ENCODE measurements around the gene PEX14. TPM values are rescaled to one million over a fixed set of nuclear protein-coding genes. Genes with fewer than 3 reads are reported as not detected.

Gene PEX14
- total RNA-seq, 1 donor from 2014 or later = 7.6 TPM

GRCh38 chr1:10631811-10632593 lies 157.3 kb downstream of the PEX14 start:
- DNase-seq (ENCODE audit: low read depth in 2 of 2) = no peak

- no peak for DNase-seq (ENCODE audit: low read depth in 2 of 2)
Observed at GRCh38 chr1:10632691-10633090, 157.9 kb downstream of the PEX14 start.

GRCh38 chr1:10633416-10633815 lies 158.7 kb downstream of the PEX14 start:
- no peak for DNase-seq (ENCODE audit: low read depth in 2 of 2)

- DNase-seq (ENCODE audit: low read depth in 2 of 2) = no peak
Observed at GRCh38 chr1:10634075-10634427, 159.3 kb downstream of the PEX14 start.

DNA sequence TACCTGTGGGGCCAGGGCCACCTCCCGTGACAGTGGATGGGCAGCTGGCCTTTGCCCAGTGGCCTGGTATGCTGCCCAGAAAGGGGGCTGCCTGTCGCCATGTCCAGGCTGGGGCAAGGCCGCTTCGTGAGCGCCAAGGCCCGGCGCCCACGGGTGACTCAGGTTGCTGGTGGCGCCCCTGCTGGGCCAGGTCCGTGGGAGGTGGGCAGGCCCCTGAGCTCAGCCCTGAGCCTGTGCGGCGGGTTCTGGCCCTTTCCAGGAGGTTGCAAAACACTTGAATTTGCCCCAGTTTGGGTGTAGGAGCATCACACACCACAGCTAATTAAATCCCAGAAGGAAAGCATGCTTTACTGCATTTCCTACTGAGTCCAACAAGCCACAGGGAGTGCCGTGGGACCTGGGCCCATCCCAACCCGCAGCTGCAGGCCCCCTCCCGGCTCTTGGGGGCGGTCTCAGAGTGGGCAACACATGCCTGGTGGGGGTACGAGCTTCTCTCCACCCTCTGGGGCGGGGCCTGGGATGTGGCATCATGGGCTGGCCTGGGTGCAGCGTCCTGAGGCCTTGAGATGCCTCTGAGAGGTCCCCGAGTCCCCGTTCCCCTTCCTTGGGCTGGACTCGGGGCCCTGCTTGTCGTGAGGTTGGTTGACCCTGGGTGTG lies 159.8 kb downstream of the PEX14 start:
- DNase-seq (ENCODE audit: low read depth in 2 of 2) = no peak

DNA sequence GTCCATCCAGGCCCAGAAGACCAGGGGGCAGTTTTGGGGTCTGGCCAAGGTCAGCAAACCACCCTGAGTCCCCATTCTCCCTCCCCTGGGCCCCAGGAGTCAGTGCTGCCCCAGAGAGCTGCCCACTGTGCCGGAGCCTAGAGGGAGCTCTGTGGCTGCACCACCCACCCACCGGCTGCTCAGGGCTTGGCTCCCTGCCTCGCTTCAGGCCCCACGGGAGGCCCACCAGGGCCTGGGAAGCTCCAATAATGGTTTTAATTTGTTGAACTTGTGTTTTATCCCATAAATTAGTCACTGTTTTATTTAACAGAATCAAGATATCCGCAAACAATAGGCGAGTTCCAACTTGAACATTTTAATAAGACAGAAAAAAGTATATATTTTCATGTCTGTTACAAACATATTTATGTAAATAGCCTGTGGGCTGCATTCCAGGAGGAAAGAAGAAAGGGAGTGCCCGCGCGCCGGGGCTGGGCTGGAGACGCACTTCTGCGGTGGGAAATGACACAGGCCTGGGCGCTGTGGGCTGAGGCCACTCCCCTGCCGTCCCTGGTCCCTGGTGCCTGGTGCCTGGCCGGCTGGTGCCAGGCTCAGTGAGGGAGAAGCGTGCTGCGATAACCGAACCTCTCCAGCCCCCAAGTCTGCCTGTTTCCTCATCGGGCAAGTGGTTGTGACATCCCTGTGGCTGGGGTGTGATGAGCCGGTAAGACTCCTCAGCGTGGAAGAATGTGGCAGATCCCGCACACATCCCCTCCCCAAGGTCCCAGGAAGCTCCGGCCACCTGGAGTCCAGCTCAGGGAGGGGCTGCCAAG lies 160.5 kb downstream of the PEX14 start:
- no peak for DNase-seq (ENCODE audit: low read depth in 2 of 2)

GRCh38 chr1:10635992-10636391 lies 161.2 kb downstream of the PEX14 start:
- no peak for DNase-seq (ENCODE audit: low read depth in 2 of 2)

- DNase-seq (ENCODE audit: low read depth in 2 of 2) = no peak
Observed at GRCh38 chr1:10637400-10637799, 162.7 kb downstream of the PEX14 start.

GRCh38 chr1:10637834-10638558 lies 163.2 kb downstream of the PEX14 start:
- no peak for DNase-seq (ENCODE audit: low read depth in 2 of 2)

DNA sequence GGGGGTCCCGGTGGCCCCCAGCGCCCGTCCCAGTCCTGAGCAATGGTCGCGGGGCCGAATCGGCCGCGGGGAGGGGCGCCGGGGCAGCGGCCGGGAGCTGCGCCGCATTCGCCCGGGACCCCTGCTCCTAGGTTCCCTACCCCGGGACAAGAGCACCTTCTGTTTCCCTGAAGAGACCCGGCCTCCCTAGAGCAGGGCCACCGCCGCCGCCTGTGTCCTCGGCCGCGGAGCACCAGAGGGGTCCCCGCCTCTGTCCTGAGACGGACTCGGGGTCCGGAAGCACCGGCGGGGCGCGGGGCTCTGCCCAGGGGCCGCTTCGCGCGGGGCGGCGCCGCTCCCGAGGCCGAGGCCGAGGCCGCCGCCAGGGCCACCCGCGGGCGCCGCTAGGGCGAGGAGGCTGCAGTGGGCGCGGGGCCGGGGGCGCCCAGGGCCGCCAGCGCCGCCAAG lies 163.8 kb downstream of the PEX14 start:
- DNase-seq (ENCODE audit: low read depth in 2 of 2) = no peak

DNA sequence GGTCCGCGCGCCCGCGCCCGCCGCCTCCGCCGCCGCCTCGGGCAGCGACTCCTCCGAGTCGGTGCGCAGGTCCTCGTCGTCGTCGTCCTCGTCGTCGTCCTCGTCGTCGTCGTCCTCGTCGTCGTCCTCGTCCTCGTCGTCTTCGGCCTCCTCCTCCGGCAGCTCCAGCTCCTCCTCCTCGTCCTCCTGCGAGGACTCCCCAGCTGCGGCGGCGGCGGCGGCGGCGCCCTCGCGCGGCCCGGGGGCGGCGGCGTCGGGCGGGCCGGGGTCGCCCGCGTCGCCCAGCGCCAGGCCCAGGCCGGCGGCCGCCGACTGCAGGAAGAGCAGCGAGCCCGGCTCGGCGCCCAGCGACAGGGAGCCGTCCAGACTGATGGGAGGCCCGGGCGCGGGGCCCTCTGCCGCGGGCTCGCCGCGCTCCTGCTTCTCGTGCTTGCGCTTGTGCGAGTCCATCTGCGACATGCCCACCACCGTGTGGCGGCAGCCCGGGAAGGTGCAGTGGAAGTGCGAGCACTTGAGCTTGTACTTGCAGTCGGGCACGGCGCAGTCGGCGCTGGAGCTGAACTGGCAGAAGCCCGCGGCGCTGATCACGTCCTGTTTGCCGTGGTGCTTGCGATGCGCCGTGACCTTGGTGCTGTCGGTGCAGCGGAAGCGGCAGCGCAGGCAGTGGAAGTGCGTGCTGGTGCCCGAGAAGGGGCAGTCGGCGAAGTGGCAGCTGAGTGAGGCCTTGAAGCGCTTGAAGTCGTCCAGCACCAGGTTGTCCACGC lies 164.4 kb downstream of the PEX14 start:
- DNase-seq (ENCODE audit: low read depth in 2 of 2) = no peak

- no peak for DNase-seq (ENCODE audit: low read depth in 2 of 2)
Observed at GRCh38 chr1:10639775-10640578, 165.2 kb downstream of the PEX14 start.

GRCh38 chr1:10640843-10641553 lies 166.2 kb downstream of the PEX14 start:
- no peak for DNase-seq (ENCODE audit: low read depth in 2 of 2)

- DNase-seq (ENCODE audit: low read depth in 2 of 2) = no peak
Observed at GRCh38 chr1:10641976-10642375, 167.2 kb downstream of the PEX14 start.

DNA sequence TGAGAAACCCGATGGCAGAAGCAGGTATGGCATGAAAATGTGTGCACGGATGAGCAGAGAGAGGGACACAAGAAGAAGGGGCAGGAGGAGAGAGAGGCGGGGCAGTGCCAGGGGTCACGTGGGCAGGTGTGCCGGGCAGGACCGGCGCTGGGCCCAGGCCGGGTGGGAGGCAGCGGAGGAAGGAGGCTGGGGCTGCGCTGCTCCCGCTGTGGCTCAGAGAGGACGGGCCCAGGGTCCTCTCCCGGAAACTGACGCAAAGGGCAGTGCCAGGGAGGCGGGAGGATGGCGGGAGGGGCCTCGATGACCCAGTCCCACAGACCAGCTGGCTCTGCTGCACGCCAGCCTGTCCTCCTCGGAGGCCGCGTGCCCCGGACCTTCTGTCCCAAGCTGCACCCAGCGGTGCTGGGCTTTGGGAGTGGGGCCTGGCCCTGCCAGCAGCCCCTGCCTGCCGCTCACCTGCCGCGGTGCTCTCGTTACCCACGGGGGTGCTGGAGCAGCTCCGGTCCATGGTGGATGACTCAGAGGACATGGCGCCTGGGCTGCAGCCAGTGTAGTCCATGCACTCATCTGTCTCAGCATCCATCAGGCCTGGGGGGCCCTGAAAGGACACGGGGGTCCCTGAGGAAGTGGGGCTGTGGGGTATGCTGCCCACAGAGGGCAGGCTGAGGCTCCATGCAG lies 167.8 kb downstream of the PEX14 start:
- no peak for DNase-seq (ENCODE audit: low read depth in 2 of 2)

- DNase-seq (ENCODE audit: low read depth in 2 of 2) = no peak
Observed at GRCh38 chr1:10643607-10644306, 169.0 kb downstream of the PEX14 start.

DNA sequence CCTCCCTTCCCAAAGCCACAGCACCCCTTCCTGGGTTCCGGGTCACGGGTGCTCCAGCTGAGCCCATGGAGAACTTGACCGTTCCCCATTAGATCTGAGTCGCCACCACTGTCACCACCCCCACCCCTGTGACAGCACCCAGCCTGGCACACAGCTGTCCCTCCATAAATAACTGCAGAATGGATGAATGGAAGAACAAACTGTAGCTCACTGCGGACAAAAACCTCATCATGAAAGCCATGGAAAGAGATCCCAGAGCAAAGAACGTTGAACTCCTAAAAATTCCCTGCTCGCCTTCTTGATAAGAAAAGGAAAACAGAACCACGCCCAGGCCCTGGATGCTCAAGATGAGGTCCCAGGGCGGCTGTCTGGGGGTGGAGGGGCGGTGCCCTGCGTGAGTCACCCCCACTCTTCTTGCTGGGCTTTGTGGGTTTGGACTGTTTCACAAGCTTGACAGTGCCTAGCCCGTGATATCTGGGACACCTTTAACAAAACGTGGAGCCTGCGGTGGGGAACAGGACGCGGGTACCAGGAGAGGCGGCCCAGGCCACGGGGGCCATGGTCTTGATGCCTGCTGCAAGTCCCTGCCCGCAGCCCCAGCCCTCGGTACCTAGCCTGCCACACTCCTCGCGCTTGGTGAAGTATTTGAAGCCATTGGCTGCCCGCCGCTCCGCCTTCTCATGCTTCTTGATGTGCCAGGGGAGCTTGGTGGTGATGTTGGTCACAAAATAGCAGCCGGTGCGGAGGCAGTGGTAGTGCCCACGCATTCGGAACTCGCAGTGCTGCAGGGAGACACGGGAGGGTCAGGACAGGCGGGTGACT lies 169.8 kb downstream of the PEX14 start:
- DNase-seq (ENCODE audit: low read depth in 2 of 2) = no peak

Measured in dermis microvascular lymphatic vessel endothelial cell (primary cell).